ENCODE results near the gene C1orf53. TPM values are rescaled to one million over a fixed set of nuclear protein-coding genes. Genes with fewer than 3 reads are reported as not detected.

Gene C1orf53
- total and polyA plus RNA-seq, 4 donors, result 0.81 to 4.6 TPM; not detected in 2

- no peak for DNase-seq
- H3K27me3 ChIP-seq (ENCODE audit: control insufficient read depth in 1 of 2, insufficient read depth in 2 of 2, low read length in 1 of 2), result peaks cover 0 to 1% of the 10 kb centered on the region in 2 donors
- H3K4me3 ChIP-seq (ENCODE audit: low read length in 2 of 2), result peak overlapping the region; percentile 61 to 84
- H3K27ac ChIP-seq (ENCODE audit: low read depth in 1 of 2, low read length in 2 of 2), result peak overlapping the region in 1 of 2 donors; percentile 2
- H3K36me3 ChIP-seq (ENCODE audit: control insufficient read depth in 1 of 2, insufficient read depth in 2 of 2, low read length in 1 of 2), result no peaks in the 10 kb centered on the region
- no peak for ATAC-seq (ENCODE audit: low FRiP score)
- H3K4me1 ChIP-seq (ENCODE audit: control insufficient read depth in 1 of 2, insufficient read depth in 2 of 2, low read length in 2 of 2), result no peaks in the 10 kb centered on the region
- intact Hi-C loops (cut with DNase I), result loop anchor here (5.0 to 10.0 kb wide), 2 partner anchors 125 to 377 kb away; partner anchors contain the start of gene DENND1B (in 1 of the 2)
- WGBS, 2 donors, result 26 to 28% methylated on average over 6 of the region's 6 CpGs
- no peaks in the 10 kb centered on the region for H3K9me3 ChIP-seq (ENCODE audit: control insufficient read depth, low read length)
These were observed 338 bp upstream of the C1orf53 start for GRCh38 chr1:197902131-197902453.

GRCh38 chr1:197903196-197903514, 725 bp downstream of the C1orf53 start:
- Histone ChIP-seq H3K36me3 (ENCODE audit: control insufficient read depth in 1 of 2, insufficient read depth in 2 of 2, low read length in 1 of 2) (no peaks in the 10 kb centered on the region), H3K4me3 (ENCODE audit: low read length in 2 of 2) (peak overlapping the region; percentile 1 to 61), H3K4me1 (ENCODE audit: control insufficient read depth in 1 of 2, insufficient read depth in 2 of 2, low read length in 2 of 2) (no peaks in the 10 kb centered on the region), H3K9me3 (ENCODE audit: control insufficient read depth, low read length) (no peaks in the 10 kb centered on the region), H3K27ac (ENCODE audit: low read depth in 1 of 2, low read length in 2 of 2) (no peak overlapping the region), H3K27me3 (ENCODE audit: control insufficient read depth in 1 of 2, insufficient read depth in 2 of 2, low read length in 1 of 2) (peaks cover 0 to 1% of the 10 kb centered on the region in 2 donors)
- no peak for DNase-seq
- WGBS, 2 donors, result 40 to 44% methylated on average over 3 of the region's 3 CpGs
- ATAC-seq (ENCODE audit: low FRiP score), result no peak
- intact Hi-C loops (cut with DNase I), result loop anchor here (5.0 to 10.0 kb wide), 2 partner anchors 126 to 378 kb away; partner anchors contain the start of gene DENND1B (in 1 of the 2)

GRCh38 chr1:197904126-197904787, 1.8 kb downstream of the C1orf53 start:
- DNase-seq (no peak), ATAC-seq (ENCODE audit: low FRiP score) (no peak)
- H3K9me3 ChIP-seq (ENCODE audit: control insufficient read depth, low read length), result no peaks in the 10 kb centered on the region
- no peak overlapping the region for H3K27ac ChIP-seq (ENCODE audit: low read depth in 1 of 2, low read length in 2 of 2)
- H3K27me3 ChIP-seq (ENCODE audit: control insufficient read depth in 1 of 2, insufficient read depth in 2 of 2, low read length in 1 of 2), result peaks cover 0 to 1% of the 10 kb centered on the region in 2 donors
- no peaks in the 10 kb centered on the region for H3K36me3 ChIP-seq (ENCODE audit: control insufficient read depth in 1 of 2, insufficient read depth in 2 of 2, low read length in 1 of 2)
- H3K4me3 ChIP-seq (ENCODE audit: low read length in 2 of 2), result no peak overlapping the region
- intact Hi-C loops (cut with DNase I), result loop anchor here (5.0 to 10.0 kb wide), 2 partner anchors 127 to 379 kb away; partner anchors contain the start of gene DENND1B (in 1 of the 2)
- no peaks in the 10 kb centered on the region for H3K4me1 ChIP-seq (ENCODE audit: control insufficient read depth in 1 of 2, insufficient read depth in 2 of 2, low read length in 2 of 2)
- WGBS, 2 donors, result 68 to 69% methylated on average over 11 of the region's 11 CpGs

GRCh38 chr1:197905699-197906351, 3.4 kb downstream of the C1orf53 start:
- intact Hi-C loops (cut with DNase I), result loop anchor here (10.0 kb wide), 1 partner anchor 381 kb away; no protein-coding TSS in a partner anchor
- no peaks in the 10 kb centered on the region for H3K36me3 ChIP-seq (ENCODE audit: control insufficient read depth in 1 of 2, insufficient read depth in 2 of 2, low read length in 1 of 2)
- no peaks in the 10 kb centered on the region for H3K9me3 ChIP-seq (ENCODE audit: control insufficient read depth, low read length)
- no peaks in the 10 kb centered on the region for H3K4me1 ChIP-seq (ENCODE audit: control insufficient read depth in 1 of 2, insufficient read depth in 2 of 2, low read length in 2 of 2)
- no peak overlapping the region for H3K27ac ChIP-seq (ENCODE audit: low read depth in 1 of 2, low read length in 2 of 2)
- no peak for ATAC-seq (ENCODE audit: low FRiP score)
- 64 to 66% methylated on average over 5 of the region's 5 CpGs for WGBS, 2 donors
- no peak overlapping the region for H3K4me3 ChIP-seq (ENCODE audit: low read length in 2 of 2)
- no peak for DNase-seq
- H3K27me3 ChIP-seq (ENCODE audit: control insufficient read depth in 1 of 2, insufficient read depth in 2 of 2, low read length in 1 of 2), result peaks cover 0 to 1% of the 10 kb centered on the region in 2 donors

- Histone ChIP-seq H3K27ac (ENCODE audit: low read depth in 1 of 2, low read length in 2 of 2) (no peak overlapping the region), H3K9me3 (ENCODE audit: control insufficient read depth, low read length) (no peaks in the 10 kb centered on the region), H3K4me3 (ENCODE audit: low read length in 2 of 2) (no peak overlapping the region), H3K4me1 (ENCODE audit: control insufficient read depth in 1 of 2, insufficient read depth in 2 of 2, low read length in 2 of 2) (no peaks in the 10 kb centered on the region), H3K36me3 (ENCODE audit: control insufficient read depth in 1 of 2, insufficient read depth in 2 of 2, low read length in 1 of 2) (no peaks in the 10 kb centered on the region), H3K27me3 (ENCODE audit: control insufficient read depth in 1 of 2, insufficient read depth in 2 of 2, low read length in 1 of 2) (peaks cover 0 to 1% of the 10 kb centered on the region in 2 donors)
- intact Hi-C loops (cut with DNase I), result loop anchor here (10.0 kb wide), 1 partner anchor 383 kb away; no protein-coding TSS in a partner anchor
- ATAC-seq (ENCODE audit: low FRiP score) (no peak), DNase-seq (no peak)
- 53 to 55% methylated on average over 3 of the region's 3 CpGs for WGBS, 2 donors
These were observed 5.6 kb downstream of the C1orf53 start for GRCh38 chr1:197907846-197908616.

GRCh38 chr1:197908716-197909220, 6.3 kb downstream of the C1orf53 start:
- ATAC-seq (ENCODE audit: low FRiP score), result no peak
- 15 to 17% methylated on average over 14 of the region's 14 CpGs for WGBS, 2 donors
- intact Hi-C loops (cut with DNase I), result loop anchor here (10.0 kb wide), 1 partner anchor 384 kb away; no protein-coding TSS in a partner anchor

GRCh38 chr1:197909384-197909783, 7.0 kb downstream of the C1orf53 start:
- H3K9me3 ChIP-seq (ENCODE audit: control insufficient read depth, low read length), result no peaks in the 10 kb centered on the region
- intact Hi-C loops (cut with DNase I), result loop anchor here (10.0 kb wide), 1 partner anchor 385 kb away; no protein-coding TSS in a partner anchor
- H3K27ac ChIP-seq (ENCODE audit: low read depth in 1 of 2, low read length in 2 of 2), result no peak overlapping the region
- no peaks in the 10 kb centered on the region for H3K36me3 ChIP-seq (ENCODE audit: control insufficient read depth in 1 of 2, insufficient read depth in 2 of 2, low read length in 1 of 2)
- WGBS, 2 donors, result 23 to 29% methylated on average over 8 of the region's 8 CpGs
- DNase-seq, result no peak
- H3K4me3 ChIP-seq (ENCODE audit: low read length in 2 of 2), result no peak overlapping the region
- no peaks in the 10 kb centered on the region for H3K4me1 ChIP-seq (ENCODE audit: control insufficient read depth in 1 of 2, insufficient read depth in 2 of 2, low read length in 2 of 2)
- no peak for ATAC-seq (ENCODE audit: low FRiP score)
- no peaks in the 10 kb centered on the region for H3K27me3 ChIP-seq (ENCODE audit: control insufficient read depth in 1 of 2, insufficient read depth in 2 of 2, low read length in 1 of 2)

More at GRCh38 chr1:197908716-197909220, 6.3 kb downstream of the C1orf53 start:
- Histone ChIP-seq H3K4me3 (ENCODE audit: low read length in 2 of 2) (no peak overlapping the region), H3K27me3 (ENCODE audit: control insufficient read depth in 1 of 2, insufficient read depth in 2 of 2, low read length in 1 of 2) (peaks cover 0 to 1% of the 10 kb centered on the region in 2 donors), H3K4me1 (ENCODE audit: control insufficient read depth in 1 of 2, insufficient read depth in 2 of 2, low read length in 2 of 2) (no peaks in the 10 kb centered on the region), H3K27ac (ENCODE audit: low read depth in 1 of 2, low read length in 2 of 2) (no peak overlapping the region), H3K9me3 (ENCODE audit: control insufficient read depth, low read length) (no peaks in the 10 kb centered on the region), H3K36me3 (ENCODE audit: control insufficient read depth in 1 of 2, insufficient read depth in 2 of 2, low read length in 1 of 2) (no peaks in the 10 kb centered on the region)
- no peak for DNase-seq

GRCh38 chr1:197910120-197910991, 7.9 kb downstream of the C1orf53 start:
- no peaks in the 10 kb centered on the region for H3K4me1 ChIP-seq (ENCODE audit: control insufficient read depth in 1 of 2, insufficient read depth in 2 of 2, low read length in 2 of 2)
- no peaks in the 10 kb centered on the region for H3K36me3 ChIP-seq (ENCODE audit: control insufficient read depth in 1 of 2, insufficient read depth in 2 of 2, low read length in 1 of 2)
- H3K4me3 ChIP-seq (ENCODE audit: low read length in 2 of 2), result no peak overlapping the region
- intact Hi-C loops (cut with DNase I), result no loop called here
- ATAC-seq (ENCODE audit: low FRiP score) (no peak), DNase-seq (no peak)
- H3K9me3 ChIP-seq (ENCODE audit: control insufficient read depth, low read length), result no peaks in the 10 kb centered on the region
- no peaks in the 10 kb centered on the region for H3K27me3 ChIP-seq (ENCODE audit: control insufficient read depth in 1 of 2, insufficient read depth in 2 of 2, low read length in 1 of 2)
- WGBS, 2 donors, result 7 to 10% methylated on average over 37 of the region's 37 CpGs
- no peak overlapping the region for H3K27ac ChIP-seq (ENCODE audit: low read depth in 1 of 2, low read length in 2 of 2)
